ENCODE results near the gene ZBTB33.

ZBTB33 gene

DNA sequence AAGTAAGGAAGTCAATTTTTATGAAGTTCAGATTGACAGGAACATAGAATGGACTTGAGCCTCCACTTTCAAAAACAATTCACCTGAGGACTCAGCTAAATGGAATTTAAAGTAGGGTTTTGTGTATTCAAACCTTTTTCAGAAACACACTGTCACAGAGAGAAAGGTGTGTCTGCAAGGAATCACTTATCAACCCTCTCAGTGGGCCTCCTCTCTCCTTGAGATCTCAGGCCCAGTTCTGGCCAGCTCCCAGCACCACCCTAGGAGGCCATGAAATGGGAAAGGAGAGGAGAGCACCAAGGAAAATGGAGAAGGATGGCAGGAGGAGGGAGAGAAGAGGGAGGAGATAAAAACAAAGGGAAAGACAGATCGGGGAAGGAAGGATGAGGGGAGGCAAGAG, 32.1 kb downstream of the ZBTB33 start:
- TF ChIP-seq ZNF610 (tag by site-specific recombination; IDR thresholded peaks at IDR 0.05; ENCODE audit: borderline replicate concordance) (no peak), ZFP37 (tag by site-specific recombination; IDR thresholded peaks at IDR 0.05) (no peak), ZNF830 (tag by site-specific recombination; IDR thresholded peaks at IDR 0.05; ENCODE audit: low read depth) (no peak), SETDB1 (IDR thresholded peaks at IDR 0.05; ENCODE audit: insufficient read length, low read length) (no peak), ZNF645 (tag by site-specific recombination; IDR thresholded peaks at IDR 0.05) (no peak), ZNF660 (tag by site-specific recombination; IDR thresholded peaks at IDR 0.05) (no peak), ZFP3 (tag by site-specific recombination; IDR thresholded peaks at IDR 0.05; ENCODE audit: low read depth) (no peak), ZNF510 (tag by site-specific recombination; IDR thresholded peaks at IDR 0.05; ENCODE audit: insufficient replicate concordance) (no peak), ZNF561 (tag by site-specific recombination; IDR thresholded peaks at IDR 0.05; ENCODE audit: borderline replicate concordance) (no peak), SP7 (tag by site-specific recombination; IDR thresholded peaks at IDR 0.05) (no peak), KLF7 (tag by site-specific recombination; IDR thresholded peaks at IDR 0.05; ENCODE audit: borderline replicate concordance) (no peak), ZNF560 (tag by site-specific recombination; IDR thresholded peaks at IDR 0.05; ENCODE audit: borderline replicate concordance) (no peak), ZBTB48 (tag by site-specific recombination; IDR thresholded peaks at IDR 0.05) (no peak), ZSCAN5A (tag by site-specific recombination; IDR thresholded peaks at IDR 0.05) (no peak), HOXD13 (CRISPR knock-in tag; IDR thresholded peaks at IDR 0.05; ENCODE audit: borderline replicate concordance) (no peak), TSHZ1 (tag by site-specific recombination; IDR thresholded peaks at IDR 0.05; ENCODE audit: borderline replicate concordance) (no peak), ZNF37A (tag by site-specific recombination; IDR thresholded peaks at IDR 0.05) (no peak), GLIS1 (tag by site-specific recombination; IDR thresholded peaks at IDR 0.05) (no peak)
- TF ChIP-seq, protein P1, sequence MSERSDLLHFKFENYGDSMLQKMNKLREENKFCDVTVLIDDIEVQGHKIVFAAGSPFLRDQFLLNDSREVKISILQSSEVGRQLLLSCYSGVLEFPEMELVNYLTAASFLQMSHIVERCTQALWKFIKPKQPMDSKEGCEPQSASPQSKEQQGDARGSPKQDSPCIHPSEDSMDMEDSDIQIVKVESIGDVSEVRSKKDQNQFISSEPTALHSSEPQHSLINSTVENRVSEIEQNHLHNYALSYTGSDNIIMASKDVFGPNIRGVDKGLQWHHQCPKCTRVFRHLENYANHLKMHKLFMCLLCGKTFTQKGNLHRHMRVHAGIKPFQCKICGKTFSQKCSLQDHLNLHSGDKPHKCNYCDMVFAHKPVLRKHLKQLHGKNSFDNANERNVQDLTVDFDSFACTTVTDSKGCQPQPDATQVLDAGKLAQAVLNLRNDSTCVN (tag by site-specific recombination; optimal IDR thresholded peaks at IDR 0.05), result no peak
- Histone ChIP-seq H3K4me1 (ENCODE audit: control insufficient read depth, insufficient read depth, low read length) (no peaks in the 10 kb centered on the region), H3K27ac (ENCODE audit: extremely low read depth, low read depth, low read length) (no peak overlapping the region), H3K9me3 (ENCODE audit: control insufficient read depth, insufficient read depth, low read depth, low read length) (no peaks in the 10 kb centered on the region), H3K4me3 (ENCODE audit: low read depth, low read length) (no peak overlapping the region), H3K36me3 (ENCODE audit: control insufficient read depth in 2 of 2, insufficient read depth in 1 of 2, low read length in 2 of 2) (peaks cover 0 to 13% of the 10 kb centered on the region in 2 experiments; a peak in 2 of 3 replicates)
- POLR2A ChIA-PET, result no interaction called here
- CTCF ChIA-PET, result interaction anchor here (0.5 kb wide), 1 partner anchor 215 kb away, joined by 5 read pairs; no protein-coding TSS in a partner anchor

Data from HEK293 (cell line).